Nucleus accumbens (tissue), 56 donors: ENCODE data around the gene GTF3C5.

ENCODE experiments used
- DNase-seq, 56 donors: peaks; one replicate each; lab custom pipeline; 2025; lab: John Stamatoyannopoulos, UW

The GTF3C5 gene

DNA sequence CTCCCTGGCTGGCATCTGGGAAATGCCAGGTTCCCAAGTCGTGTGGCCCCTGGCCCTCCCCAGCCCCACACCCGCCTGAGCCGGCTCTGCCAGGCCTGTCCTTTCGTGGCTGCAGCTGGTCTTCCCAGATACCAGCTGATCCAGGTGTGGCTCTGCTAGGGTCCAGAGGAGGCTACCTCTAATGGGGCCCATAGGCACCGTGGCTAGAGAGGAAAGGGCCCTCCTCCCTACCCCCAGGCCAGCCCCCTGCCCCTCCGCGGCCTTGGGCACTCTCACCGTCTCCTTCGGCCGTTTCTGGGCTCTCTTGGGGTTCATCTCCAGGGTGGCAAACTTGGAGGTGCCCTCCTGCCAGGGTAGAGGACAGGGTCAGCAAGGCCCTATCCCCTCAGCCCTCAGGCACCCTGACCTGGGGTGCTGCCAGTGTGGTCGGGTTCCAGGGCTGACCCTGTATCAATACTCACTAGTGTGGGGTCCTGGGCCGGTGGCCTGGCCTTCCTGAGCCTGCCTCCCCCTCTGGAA is 73.2 kb downstream of the GTF3C5 start:
- DNase-seq: no peak

DNA sequence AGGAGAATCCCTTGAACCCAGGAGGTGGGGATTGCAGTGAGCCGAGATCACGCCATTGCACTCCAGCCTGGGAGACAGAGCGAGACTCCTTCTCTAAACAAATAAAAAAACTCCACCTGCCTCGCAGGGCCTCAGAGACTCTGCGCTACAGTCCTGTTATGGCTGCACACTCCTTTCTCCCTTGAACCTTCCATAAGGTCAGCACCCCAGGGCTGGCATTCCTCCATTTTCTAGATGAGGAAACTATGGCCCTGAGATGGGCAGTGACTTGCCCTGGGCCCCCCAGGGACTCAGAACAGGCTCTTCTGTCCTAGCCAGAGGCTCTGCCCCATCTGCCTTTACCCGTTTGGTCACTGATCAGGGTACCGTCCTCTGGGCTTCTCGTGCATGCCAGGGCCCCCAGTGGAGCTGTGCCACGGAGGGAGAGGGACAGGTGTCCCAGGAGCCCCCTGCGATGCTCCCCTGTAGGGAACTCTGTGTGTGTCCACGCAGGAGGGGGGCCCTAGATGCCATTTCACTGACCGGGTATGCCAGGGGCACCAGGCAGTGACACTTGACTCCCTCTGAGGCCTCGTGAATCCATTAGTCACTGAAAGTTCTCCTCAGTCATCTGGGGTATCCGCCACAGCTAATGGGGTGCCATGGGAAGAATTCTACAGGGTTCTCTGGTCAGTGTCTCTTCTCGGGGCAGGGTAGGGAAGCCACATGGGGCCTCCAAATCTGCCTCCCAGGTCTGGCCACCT is 74.1 kb downstream of the GTF3C5 start:
- DNase-seq: no peak

DNA sequence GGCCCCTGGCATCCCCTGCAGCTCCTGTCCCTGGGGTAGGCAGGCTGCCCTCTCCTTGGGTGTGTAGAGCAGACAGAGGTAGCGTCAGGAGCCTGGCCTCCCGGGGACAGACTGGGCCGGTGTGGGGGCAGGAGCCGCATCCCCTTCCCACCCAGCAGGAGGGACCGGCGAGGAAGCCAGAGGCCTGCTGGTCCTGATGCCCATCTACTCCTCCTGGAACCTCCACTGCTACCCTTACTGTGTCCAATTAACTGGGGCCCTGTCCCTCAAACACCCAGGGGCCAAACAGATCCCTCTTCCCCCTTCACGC is 74.6 kb downstream of the GTF3C5 start:
- DNase-seq: no peak

DNA sequence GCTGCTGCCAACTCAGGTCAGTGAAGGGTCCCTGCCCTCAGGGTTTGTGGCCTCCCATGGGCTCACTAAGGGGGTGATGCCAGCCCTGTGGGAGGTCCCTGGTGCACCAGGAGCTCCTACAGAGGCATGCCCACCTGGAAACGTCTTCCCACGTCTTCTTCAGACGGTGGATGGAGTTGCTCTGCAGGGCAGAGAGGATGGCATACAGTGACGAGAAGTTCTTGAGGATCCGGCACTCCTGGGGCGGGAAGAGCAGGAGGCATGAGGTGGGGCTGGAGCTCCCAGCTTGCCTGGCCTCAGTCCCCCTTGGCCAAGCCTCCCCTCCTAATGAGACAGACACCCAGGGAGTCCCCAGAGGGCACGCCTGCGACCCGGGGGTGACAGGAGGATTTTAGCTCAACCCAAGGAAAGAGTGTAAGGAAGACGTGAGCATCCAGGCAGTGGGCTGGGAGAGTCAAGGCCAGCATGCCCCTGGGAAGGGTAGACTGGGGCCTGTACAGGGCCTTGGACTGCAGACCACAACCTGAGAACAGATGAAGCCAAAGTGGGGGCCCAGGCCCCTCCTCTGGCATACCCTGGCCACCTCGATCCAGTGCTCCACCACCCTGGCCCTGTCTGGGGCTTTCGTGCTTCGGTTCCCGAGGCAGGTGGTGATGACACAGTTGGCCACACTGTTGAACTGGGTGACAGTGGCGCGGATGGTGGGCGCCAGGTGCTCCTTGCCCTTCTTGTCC is 75.9 kb downstream of the GTF3C5 start:
- DNase-seq: no peak

DNA sequence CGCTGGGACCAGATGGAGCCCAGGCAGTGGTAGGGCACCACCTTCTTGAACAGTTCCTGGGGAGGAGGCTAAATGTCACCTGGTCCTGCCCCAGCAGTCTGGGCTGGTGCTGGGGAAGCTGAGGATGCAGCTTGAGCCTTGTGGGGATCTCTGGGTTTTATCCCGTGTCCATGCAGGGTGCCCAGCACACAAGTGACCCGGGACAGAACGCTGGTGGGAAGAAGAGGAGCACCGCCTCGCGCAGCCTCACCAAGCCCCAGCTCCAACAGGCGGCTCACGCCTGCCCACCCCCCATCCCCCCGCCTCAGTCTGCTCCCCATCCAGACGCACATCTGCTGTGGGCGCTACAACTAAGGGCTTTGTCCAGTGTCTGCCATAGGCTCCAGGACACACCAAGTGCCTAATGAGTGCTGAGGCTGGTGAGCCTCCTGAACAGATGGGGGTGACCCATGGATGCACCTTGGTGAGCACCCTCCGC is 76.5 kb downstream of the GTF3C5 start:
- no peak for DNase-seq
